Skin epidermis (tissue), 12 donors: ENCODE data around the gene LY86.
A peak's percentile ranks its signal among the peaks of the same experiment; 100 is the strongest.
"Not testable (repeated sequence)": the region's sequence is repeated elsewhere in the genome, so short reads cannot be mapped to it uniquely, and the experiment has no call there.

ENCODE experiments used
- H3K27ac ChIP-seq, 21 experiments: fragments of 200-600 bp; sonication (generic) in 11 of 21; one replicate each; pipeline ENCODE4 v1.5.0; 2020; ENCODE audit warnings: mild to moderate bottlenecking in 3 of 21, inconsistent platforms in 2 of 21, moderate library complexity in 2 of 21
- H3K4me3 ChIP-seq, 7 experiments: fragments of 200-600 bp; sonication (generic) in 2 of 7; one replicate each; pipeline ENCODE4 v1.5.0; 2020; ENCODE audit warnings: inconsistent platforms in 2 of 7, mild to moderate bottlenecking in 2 of 7, moderate library complexity in 1 of 7

The LY86 gene

DNA sequence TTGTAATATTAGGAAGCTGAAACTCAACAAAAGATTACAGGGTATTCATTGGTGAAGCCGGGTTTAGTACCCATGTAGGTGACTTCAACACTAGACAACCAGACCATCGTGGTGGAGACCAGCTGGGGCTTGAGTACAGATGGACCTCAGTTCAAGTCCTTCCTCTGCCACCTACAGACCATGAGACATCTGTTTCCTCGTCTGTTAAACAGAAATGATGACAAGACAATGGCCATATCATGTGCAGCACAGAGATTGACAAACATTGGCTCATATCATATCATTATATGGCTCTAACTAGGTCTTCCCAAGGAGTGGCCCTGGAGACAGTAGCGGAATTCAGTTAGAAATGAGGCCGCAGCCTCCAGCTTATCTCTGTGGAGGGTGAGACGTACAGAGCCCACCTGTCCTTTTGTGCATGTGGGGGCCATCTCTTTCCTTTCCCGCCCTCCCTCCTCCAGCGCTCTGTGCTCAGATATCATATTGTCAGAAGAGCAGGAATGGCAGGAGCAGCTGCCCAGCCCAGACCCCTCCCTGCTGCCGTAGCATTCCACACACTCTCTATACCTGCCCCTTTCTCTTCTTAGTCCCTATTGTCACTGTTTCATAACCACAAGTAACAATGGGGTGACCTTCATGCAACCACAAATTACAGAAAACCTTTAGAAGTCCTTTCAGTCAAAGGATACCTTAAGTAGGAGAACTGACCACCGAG, 75.1 kb downstream of the LY86 start:
- H3K4me3 ChIP-seq, result no peak overlapping the region
- H3K27ac ChIP-seq, result no peak overlapping the region

DNA sequence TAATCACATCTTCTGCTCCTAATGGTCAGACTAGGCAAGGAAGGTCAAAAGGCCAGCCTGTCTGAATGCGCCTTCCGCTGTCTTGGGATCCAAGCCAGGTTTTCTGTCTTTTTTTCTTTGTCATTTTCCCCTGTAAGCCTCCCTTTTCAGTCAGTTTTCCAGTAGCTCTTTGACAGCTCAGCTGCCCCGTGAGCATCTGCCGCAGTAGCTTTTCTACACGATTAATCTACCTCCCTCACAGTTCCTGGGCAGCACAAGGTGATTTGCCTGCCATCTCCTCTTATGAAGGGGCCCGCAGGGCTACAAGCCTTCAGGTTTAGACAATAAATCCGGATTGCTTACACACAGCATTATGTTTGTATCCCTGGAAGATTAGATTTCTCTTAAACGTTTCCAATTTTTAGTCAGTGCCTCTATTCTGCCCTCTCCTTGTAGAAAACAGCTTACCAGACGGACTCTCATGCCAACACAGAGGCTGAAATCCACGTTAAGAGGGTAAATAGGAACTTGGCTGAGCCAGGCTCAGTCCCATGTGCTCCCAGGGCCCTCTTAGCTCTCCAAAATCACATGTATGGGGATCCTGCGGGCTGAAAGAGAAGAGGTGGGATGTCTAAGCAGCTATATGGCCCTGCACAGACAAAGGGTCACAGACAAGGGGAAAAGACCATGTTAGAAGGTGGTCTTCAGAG, 77.2 kb downstream of the LY86 start:
- Histone ChIP-seq H3K27ac (no peak overlapping the region), H3K4me3 (no peak overlapping the region)

DNA sequence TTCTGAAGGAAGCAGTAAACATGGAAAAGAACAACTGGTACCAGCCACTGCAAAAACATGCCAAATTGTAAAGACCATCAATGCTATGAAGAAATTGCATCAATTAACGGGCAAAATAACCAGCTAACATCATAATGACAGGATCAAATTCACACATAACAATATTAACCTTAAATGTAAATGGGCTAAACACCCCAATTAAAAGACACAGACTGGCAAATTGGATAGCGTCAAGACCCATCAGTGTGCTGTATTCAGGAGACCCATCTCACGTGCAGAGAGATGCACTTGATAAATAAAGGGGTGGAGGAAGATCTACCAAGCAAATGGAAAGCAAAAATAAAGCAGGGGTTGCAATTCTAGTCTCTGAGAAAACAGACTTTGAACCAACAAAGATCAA, 81.6 kb downstream of the LY86 start:
- not testable (repeated sequence) for H3K27ac ChIP-seq, H3K4me3 ChIP-seq

DNA sequence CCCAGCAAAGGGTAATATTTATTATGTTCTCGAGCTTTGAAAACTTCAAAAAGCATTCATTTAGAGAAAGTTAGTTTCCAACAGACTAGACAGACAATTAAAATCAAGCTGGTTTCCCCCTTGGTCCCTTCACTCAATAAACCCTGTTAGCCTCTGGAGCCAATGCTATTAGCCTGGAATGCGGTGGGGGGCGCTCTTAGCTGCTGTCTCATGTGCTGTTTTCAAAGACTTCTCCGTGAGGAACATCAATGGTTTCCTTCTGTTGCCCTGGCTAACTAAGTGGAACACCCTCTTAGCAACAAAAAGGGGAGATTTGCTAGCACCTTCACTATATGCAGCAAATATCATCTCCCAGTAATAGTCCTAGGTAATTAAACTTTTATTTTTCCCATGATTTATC, 86.4 kb downstream of the LY86 start:
- Histone ChIP-seq H3K4me3 (no peak overlapping the region), H3K27ac (no peak overlapping the region)

DNA sequence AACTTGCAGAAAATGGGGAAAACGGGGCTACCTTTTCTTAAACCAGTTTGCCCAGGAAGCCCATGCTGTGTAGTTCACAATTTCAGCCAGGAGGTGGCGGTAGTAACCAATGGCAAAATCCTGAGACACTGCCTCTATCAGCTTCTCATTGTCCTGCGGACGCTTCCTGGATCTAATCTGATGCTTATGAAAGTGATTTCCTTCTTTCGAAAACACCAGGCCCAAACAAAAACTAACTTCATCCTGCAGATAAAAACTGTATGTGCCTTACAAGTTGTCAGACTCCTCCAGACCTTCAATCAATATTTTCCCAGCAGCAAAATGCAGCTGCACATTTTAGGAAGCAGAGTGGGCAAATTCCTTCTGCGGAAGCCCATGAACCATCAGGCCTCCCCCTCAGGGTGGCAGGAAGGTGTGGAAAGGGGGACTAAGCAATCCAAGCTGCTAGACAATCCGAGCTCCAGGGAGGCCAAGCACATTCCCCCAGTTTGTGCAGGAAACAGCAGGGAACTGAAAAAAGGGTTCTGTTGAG, 88.5 kb downstream of the LY86 start:
- H3K27ac ChIP-seq, result peak overlapping the region in 16 of 21 experiments; percentile 10 to 83 (median 70)
- no peak overlapping the region for H3K4me3 ChIP-seq

DNA sequence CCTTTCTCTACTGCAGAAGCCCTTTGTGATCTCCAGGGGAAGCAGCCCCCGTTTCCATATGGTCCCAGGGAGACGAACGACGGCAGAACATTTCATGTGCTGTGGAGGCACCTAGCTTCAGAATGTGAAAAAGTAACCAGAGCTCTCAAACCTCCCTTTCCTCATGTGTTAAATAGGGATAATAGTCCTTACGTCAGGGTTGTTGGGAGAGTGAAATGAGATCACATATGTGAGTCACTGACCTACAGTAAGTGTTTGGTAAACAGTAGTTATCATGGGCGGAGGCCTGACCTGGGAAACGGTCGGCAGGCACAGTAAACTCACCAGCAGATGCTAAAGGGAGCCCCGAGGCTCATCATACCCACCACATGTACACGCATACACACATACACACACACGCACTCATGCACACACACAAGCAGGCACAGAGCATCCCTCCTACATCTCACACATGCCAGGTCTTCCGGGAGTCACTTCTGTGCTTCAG, 89.7 kb downstream of the LY86 start:
- no peak overlapping the region for H3K4me3 ChIP-seq
- H3K27ac ChIP-seq, result peak overlapping the region in 18 of 21 experiments; percentile 26 to 83 (median 64)

DNA sequence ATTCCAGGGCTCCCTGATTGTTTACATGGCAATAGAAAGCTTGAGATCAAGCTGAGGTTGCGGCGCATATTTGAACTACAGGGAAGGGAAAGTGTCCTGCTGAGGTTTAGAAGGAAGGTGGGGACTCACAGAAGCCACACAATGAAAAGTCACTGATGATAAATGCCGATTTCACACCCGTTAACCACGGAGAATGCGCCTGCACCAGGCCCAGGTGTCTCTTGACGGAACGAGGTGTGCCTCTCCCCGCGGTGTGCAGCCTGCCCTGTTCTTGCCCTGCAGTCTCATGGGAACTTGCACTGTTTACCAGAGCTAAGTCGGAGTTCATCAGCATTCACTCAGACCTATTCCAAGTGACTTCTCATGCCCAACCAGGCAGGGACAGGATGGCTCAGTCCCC, 90.3 kb downstream of the LY86 start:
- Histone ChIP-seq H3K4me3 (no peak overlapping the region), H3K27ac (peak overlapping the region in 16 of 21 experiments; percentile 31 to 83 (median 52))

DNA sequence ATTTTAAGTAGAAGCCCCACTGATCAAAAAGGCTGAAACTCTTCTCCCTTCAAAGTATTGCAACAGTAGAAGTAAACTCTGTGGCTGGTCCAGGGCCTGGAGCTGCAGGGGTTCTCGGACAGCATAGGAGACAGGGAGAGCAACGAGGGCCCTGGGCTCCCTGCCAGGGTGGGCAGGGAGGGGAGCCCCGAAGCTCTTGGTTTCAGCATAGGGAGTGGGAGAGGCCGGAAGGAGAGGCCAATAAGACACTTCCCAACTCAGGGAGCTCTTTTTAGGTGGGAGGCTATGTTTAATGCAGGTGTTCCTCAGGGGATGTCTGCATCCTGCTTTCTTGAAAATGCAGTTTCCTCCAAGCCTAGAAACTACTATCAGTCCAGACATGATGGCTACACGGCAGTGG, 91.1 kb downstream of the LY86 start:
- Histone ChIP-seq H3K4me3 (no peak overlapping the region), H3K27ac (peak overlapping the region in 14 of 21 experiments; percentile 12 to 83 (median 48))

DNA sequence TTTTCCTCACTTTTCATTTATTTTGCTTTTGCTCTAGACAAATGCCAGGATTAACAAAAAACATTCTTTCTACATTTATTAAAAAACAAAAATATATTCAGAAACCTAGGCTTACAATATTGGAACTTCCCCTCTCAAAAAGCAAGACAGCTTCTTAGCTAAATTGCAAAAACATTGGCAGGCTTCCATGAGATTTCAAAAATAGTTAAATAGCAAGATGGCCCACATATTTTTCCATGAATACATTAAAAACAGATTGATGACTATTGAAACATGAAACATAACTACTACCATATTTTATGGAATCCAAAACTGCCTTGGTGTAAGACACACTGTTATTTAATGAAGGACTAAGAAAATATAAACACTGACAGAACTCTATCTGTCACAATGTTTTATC, 92.0 kb downstream of the LY86 start:
- Histone ChIP-seq H3K27ac (peak overlapping the region in 14 of 21 experiments; percentile 1 to 83 (median 55)), H3K4me3 (no peak overlapping the region)

DNA sequence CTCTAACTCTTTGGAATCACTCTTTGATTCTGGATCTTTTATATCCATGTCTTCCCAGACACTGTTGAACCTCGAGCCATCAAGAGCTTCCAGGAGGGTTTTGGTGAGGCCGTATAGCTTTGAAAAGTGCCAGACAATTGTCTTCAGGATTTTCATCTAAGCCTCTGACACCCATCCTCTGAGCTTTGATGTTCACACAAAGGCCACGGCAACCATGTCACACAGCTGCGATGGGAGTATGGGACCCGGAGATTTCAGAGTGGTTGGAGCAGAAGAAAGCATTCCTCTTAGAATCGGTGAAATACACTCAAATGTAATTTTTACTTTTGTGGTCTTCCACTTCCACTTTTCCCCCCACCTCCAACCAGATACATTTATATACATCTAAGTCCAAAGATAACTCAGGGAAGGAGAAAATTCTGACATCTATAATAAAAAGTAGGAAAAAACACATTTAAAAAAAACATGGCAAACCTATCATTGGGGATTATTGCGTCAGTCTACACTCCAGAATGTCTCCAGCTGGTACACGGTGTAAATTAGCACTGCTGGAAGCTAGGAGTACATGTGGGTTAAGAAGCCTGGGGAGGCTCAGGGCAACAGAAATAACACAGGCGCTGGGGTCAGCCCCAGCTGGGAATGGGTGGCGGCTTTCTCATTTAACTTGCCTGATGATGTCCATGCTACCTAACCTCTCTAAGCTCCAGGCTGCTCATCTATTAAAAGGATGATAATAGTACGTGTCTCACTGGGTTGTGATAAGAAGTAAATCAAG, 92.7 kb downstream of the LY86 start:
- H3K27ac ChIP-seq, result peak overlapping the region in 17 of 21 experiments; percentile 7 to 80 (median 54)
- no peak overlapping the region for H3K4me3 ChIP-seq

DNA sequence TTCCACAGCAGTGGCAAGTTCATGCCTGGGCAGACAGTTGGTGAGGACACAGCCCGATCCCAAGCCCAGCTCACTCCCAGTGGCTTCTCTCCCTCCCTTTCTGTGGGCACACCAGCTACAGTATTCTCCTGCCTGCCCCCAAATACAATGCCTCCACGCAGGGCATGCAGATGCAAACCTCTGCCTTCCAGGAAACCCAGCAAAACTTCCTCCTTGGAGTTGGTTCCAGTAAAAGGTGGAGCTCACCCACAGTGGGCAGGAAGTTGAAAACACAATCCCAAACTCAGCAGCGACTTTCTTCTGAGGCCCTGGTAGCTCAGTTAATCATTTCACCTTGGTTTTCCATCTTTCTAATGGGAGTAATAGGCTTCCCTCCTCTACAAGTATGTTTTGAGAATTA, 93.7 kb downstream of the LY86 start:
- Histone ChIP-seq H3K27ac (peak overlapping the region in 19 of 21 experiments; percentile 7 to 80 (median 50)), H3K4me3 (no peak overlapping the region)

DNA sequence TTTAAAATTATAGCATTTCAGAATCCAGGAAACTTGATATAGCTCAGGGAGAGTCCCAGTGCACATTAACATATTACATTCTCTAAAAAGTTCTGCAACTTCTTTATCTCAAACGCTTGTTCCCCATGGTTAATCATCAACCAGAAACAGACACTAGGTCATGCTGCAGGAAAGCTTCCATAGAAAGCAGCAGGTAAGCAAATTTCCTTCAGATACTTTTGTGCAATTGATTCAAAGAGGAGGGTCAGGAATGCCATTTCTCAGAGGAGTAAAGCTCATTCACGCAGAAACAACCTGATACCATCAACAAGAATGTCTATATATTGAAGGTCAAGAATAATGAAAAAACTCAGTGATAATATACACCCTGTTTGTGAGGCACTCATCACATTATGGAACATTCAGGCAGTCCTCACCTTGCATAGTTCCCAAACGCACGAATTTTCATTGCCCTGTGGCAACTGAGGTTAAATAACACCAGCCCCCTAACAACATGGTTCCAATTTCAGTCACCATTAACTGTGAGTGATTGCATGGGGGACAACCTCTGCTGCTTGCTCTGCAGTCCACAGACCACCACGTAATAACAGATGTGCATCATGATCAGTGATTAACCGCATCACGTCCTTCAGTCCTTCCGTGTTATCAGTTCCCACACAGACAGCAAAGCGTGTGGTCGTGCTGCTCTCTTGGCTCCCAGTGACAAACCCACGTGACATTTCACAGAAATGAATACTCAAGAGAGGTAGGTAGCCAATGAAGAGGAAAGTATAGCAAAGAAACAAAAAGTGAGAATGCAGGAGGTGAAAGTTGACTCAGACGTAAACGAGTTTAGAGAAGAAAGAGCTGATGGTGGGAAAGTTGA, 95.7 kb downstream of the LY86 start:
- Histone ChIP-seq H3K4me3 (no peak overlapping the region), H3K27ac (peak overlapping the region in 1 of 21 experiments; percentile 73)

DNA sequence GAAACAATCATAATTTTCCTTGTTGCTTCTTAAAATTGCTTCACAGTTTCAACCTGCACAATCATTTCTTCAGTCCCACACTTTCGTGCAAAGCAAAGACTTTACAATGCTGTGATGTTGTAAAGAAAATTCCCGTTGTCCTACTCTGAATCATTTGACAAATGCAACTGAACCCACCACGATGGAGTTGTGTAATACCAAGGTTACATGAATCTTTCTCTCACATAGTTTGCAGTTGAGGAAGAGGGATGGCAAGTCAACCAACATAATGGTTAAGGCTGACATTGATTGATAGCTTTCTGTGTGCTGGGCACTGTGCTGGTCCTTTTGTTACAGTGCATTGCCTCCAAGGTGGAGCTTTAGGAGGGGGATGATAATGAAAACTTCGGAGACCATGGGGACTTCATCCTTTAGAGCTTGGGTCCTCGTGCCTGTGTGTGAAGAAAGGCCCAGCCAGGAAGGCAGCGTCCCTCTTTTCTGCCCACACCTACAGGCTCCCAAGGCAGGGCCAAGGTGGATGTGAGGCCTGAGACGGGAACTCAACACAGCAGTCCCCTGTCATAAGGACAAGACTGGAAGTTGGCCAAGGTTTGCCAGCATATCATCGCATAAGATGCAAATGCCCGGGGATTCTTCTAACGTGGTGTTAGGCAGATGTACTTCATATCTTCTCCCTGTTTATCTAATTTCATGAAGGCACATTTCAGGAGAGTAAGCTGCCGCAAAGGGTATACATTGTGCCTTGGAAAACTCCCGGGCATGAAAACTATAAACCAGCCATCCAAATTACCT, 96.9 kb downstream of the LY86 start:
- H3K4me3 ChIP-seq, result no peak overlapping the region
- H3K27ac ChIP-seq, result peak overlapping the region in 4 of 21 experiments; percentile 1 to 83 (median 48)

DNA sequence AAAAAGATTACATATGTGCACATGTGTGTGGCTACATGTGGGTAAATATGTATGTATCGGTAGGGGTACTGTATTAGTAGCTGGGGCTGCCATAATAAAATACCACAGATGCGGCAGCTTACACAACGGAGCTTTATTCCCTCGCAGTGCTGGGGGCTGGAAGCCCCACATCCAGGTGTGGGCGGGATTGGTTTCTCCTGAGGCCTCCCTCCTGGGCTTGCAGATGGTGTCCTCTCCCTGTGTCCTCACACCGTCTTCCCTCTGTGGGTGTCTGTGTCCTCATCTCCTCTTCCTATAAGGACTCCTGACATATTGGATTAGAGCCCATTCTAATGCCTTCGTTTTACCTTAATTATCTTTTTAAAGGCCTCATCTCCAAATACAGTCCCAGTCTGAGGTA, 97.7 kb downstream of the LY86 start:
- H3K27ac ChIP-seq, result peak overlapping the region in 15 of 21 experiments; percentile 1 to 87 (median 78)

DNA sequence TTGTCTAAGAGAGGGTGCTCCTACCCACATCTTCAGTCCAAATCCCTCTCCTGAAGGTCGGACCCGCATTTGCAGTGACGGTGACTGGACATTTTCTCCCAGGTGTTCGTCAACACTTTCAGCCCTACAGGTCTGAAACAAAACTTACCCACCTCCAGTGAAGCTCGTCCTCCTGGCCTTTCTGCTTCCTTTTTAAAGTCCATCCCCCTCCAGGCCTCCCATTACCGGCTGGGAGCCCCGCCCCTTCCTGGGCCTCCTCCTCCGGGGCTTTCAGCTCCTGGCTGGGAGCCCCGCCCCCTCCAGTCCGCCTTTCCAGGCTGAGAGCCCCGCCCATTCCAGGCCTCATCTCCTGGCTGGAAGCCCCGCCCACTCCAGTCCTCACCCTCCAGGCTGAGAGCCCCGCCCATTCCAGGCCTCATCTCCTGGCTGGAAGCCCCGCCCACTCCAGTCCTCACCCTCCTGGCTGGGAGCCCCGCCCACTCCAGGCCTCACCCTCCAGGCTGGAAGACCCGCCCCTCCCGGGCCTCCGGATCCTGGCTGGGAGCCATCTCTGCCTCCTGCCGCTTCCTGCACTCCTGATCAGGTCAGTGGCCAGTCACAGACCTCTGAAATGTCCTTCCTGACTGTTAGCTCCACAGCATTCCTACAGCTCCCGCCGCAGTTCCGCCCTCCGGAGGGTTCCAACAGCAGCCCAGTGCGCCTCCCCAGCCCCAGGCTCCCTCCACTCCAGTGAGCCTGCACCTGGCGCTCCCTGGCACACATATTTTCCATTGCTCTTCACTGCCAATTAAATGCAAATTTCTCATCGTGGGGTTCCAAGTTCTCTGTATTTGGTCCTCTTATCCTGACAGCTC, 98.5 kb downstream of the LY86 start:
- H3K27ac ChIP-seq, result peak overlapping the region in 20 of 21 experiments; percentile 38 to 87 (median 78)
- H3K4me3 ChIP-seq, result peak overlapping the region in 4 of 7 experiments; percentile 1 to 26 (median 20)

More for the DNA sequence above, 97.7 kb downstream of the LY86 start:
- peak overlapping the region in 1 of 7 experiments; percentile 23 for H3K4me3 ChIP-seq

DNA sequence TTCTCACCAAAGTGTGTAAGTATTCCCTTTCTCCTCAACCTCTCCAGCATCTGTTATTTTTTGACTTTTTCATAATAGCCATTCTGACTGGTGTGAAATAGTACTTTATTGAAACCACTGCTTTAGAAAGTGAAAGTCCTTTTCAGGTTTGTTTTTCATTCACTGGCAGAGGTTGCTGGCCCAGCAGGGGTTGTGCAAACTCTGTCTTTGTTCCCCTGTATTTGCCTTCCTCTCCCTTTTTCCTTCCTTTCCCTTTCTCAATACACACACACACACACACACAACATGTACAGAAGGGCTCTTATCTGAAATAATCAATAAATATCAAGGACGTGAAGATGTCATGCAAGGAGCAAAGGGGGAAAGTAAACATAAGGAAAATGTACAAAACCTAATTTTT, 99.8 kb downstream of the LY86 start:
- Histone ChIP-seq H3K4me3 (no peak overlapping the region), H3K27ac (peak overlapping the region in 19 of 21 experiments; percentile 35 to 87 (median 76))

DNA sequence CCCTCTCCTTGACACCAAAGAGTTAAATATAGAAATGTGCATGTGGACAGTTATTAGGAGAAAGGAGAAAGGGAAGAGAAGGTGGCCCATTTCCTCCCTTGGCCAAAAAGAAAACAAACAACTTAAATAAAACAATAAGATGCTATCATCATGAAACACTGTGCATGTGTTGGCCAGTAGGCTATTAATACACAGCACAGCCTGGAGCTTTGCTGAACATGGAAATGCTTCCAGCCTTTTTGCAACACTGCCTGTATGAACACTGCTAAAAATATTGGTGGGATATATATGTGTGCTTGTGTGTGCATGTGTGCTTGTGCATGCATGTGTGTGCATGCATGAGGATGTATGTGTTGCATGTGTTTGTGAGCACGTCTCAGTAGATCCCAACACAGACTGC, 100.4 kb downstream of the LY86 start:
- Histone ChIP-seq H3K4me3 (no peak overlapping the region), H3K27ac (peak overlapping the region in 20 of 21 experiments; percentile 28 to 87 (median 74))
